ENCODE results near the gene ERC2.

The ERC2 gene

GRCh38 chr3:55683666-55684270, 784.5 kb downstream of the ERC2 start:
- no peak overlapping the region for H3K4me3 ChIP-seq (ENCODE audit: low read depth, low read length)
- no peak for DNase-seq (ENCODE audit: low read depth)
- no peak for TF ChIP-seq CTCF (IDR thresholded peaks at IDR 0.05; ENCODE audit: control insufficient read depth, extremely low read depth, insufficient read depth)

DNA sequence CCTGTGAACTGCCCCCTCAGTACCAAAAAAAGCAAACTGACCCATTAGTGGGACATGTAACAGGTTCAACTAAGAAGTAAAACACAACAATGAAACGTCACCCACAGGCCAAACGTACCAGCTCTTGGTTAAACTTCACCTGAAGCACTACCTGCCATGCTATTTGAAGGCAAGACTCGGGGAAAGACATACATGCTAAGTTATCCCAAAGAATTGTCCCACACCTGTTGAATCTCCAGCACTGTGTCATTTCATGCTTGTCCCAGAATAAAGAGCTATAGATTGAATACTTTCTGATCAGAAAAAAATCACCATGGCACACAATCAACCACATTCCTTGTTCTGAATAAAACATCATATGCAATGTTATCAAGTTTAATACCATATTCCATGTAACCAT, 785.8 kb downstream of the ERC2 start:
- TF ChIP-seq CTCF (IDR thresholded peaks at IDR 0.05; ENCODE audit: control insufficient read depth, extremely low read depth, insufficient read depth): no peak
- H3K4me3 ChIP-seq (ENCODE audit: low read depth, low read length): no peak overlapping the region
- no peak for DNase-seq (ENCODE audit: low read depth)

GRCh38 chr3:55678546-55679216, 789.6 kb downstream of the ERC2 start:
- DNase-seq (ENCODE audit: low read depth): peak; percentile 36
- no peak overlapping the region for H3K4me3 ChIP-seq (ENCODE audit: low read depth, low read length)
- TF ChIP-seq CTCF (IDR thresholded peaks at IDR 0.05; ENCODE audit: control insufficient read depth, extremely low read depth, insufficient read depth): no peak

- no peak overlapping the region for H3K4me3 ChIP-seq (ENCODE audit: low read depth, low read length)
- no peak for TF ChIP-seq CTCF (IDR thresholded peaks at IDR 0.05; ENCODE audit: control insufficient read depth, extremely low read depth, insufficient read depth)
- peak; percentile 47 for DNase-seq (ENCODE audit: low read depth)
Observed at GRCh38 chr3:55676643-55677042, 791.6 kb downstream of the ERC2 start.

DNA sequence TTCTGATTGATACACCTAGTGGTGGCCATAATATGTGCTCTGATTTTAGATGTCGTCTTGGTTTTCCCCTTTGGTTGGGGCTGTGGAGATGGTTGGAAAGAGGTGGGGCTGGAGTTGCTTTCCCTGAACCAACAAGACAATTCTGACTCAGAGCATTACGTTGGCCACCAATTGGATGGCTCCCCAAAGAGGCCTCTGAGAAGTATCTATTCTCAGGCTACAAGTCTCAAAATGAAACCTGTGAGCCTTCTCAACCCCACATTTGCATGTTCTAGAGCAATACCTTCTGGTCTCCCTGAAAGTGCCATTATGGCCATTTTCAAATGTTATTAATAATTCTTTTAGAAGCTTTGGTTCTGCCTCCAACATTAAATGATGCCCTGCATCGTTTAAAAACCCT, 792.8 kb downstream of the ERC2 start:
- H3K4me3 ChIP-seq (ENCODE audit: low read depth, low read length): no peak overlapping the region
- no peak for TF ChIP-seq CTCF (IDR thresholded peaks at IDR 0.05; ENCODE audit: control insufficient read depth, extremely low read depth, insufficient read depth)
- DNase-seq (ENCODE audit: low read depth): no peak

- no peak overlapping the region for H3K4me3 ChIP-seq (ENCODE audit: low read depth, low read length)
- TF ChIP-seq CTCF (IDR thresholded peaks at IDR 0.05; ENCODE audit: control insufficient read depth, extremely low read depth, insufficient read depth): no peak
- DNase-seq (ENCODE audit: low read depth): no peak
Observed at GRCh38 chr3:55673764-55674163, 794.5 kb downstream of the ERC2 start.

GRCh38 chr3:55669133-55669532, 799.1 kb downstream of the ERC2 start:
- H3K4me3 ChIP-seq (ENCODE audit: low read depth, low read length): no peak overlapping the region
- no peak for DNase-seq (ENCODE audit: low read depth)
- no peak for TF ChIP-seq CTCF (IDR thresholded peaks at IDR 0.05; ENCODE audit: control insufficient read depth, extremely low read depth, insufficient read depth)

Measured in LNCaP clone FGC (cell line).